Measurements from ENCODE around the gene GDPGP1. TPM values are rescaled to one million over a fixed set of nuclear protein-coding genes. Genes with fewer than 3 reads are reported as not detected.
A peak's percentile ranks its signal among the peaks of the same experiment; 100 is the strongest.
"Not testable (repeated sequence)": the region's sequence is repeated elsewhere in the genome, so short reads cannot be mapped to it uniquely, and the experiment has no call there.

GDPGP1 gene
- polyA plus RNA-seq, 4 donors, result 4.9 to 8.6 (median 6.6) TPM

DNA sequence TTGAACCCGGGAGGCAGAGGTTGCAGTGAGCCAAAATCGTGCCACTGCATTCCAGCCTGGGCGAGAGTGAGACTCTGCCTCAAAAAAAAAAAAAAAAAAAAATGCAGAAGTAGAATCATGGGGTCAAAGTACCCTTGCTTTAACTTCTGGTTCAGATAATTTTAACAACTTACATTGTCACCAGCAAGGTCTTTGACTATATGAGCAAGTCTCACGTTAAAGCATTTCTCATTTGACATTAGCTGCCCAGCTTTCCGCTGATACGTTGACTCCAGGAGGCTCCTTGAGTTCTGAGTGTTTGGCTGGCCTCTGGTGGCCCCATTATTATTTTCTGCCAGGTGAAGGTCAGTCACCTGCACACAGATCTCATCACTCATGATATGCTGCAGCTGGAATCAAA, 47.6 kb downstream of the GDPGP1 start:
- not testable (repeated sequence) for FAIRE-seq; H3K9me3 ChIP-seq (ENCODE audit: control insufficient read depth in 2 of 2, insufficient read depth in 1 of 2, low read depth in 1 of 2, low read length in 1 of 2); H3K4me3 ChIP-seq (ENCODE audit: low read depth in 1 of 3, low read length in 3 of 3); H3K36me3 ChIP-seq (ENCODE audit: control insufficient read depth in 3 of 3, insufficient read depth in 2 of 3, low read depth in 1 of 3, low read length in 3 of 3); H3K27me3 ChIP-seq (ENCODE audit: control insufficient read depth in 3 of 3, insufficient read depth in 3 of 3, low read length in 3 of 3); H3K4me1 ChIP-seq (ENCODE audit: control insufficient read depth in 3 of 3, insufficient read depth in 2 of 3, low read depth in 1 of 3, low read length in 2 of 3)
- DNase-seq, result peak; percentile 56 to 74
- 15 to 51% (median 35%) methylated on average over 6 of the region's 6 CpGs for WGBS, 3 donors
- H3K27ac ChIP-seq (ENCODE audit: low read depth in 1 of 3, low read length in 2 of 3), result peak overlapping the region in 2 of 3 donors; percentile 24 to 41

- no peak for DNase-seq
- Histone ChIP-seq H3K36me3 (ENCODE audit: control insufficient read depth in 3 of 3, insufficient read depth in 2 of 3, low read depth in 1 of 3, low read length in 3 of 3) (no peaks in the 10 kb centered on the region), H3K27me3 (ENCODE audit: control insufficient read depth in 3 of 3, insufficient read depth in 3 of 3, low read length in 3 of 3) (no peaks in the 10 kb centered on the region), H3K4me1 (ENCODE audit: control insufficient read depth in 3 of 3, insufficient read depth in 2 of 3, low read depth in 1 of 3, low read length in 2 of 3) (peaks cover 0 to 8% (median 2%) of the 10 kb centered on the region in 3 donors), H3K9me3 (ENCODE audit: control insufficient read depth in 2 of 2, insufficient read depth in 1 of 2, low read depth in 1 of 2, low read length in 1 of 2) (no peaks in the 10 kb centered on the region), H3K27ac (ENCODE audit: low read depth in 1 of 3, low read length in 2 of 3) (no peak overlapping the region), H3K4me3 (ENCODE audit: low read depth in 1 of 3, low read length in 3 of 3) (no peak overlapping the region)
- FAIRE-seq, result no peak
Observed at GRCh38 chr15:90286678-90287077, 52.7 kb downstream of the GDPGP1 start.

- DNase-seq, result no peak
- Histone ChIP-seq H3K27me3 (ENCODE audit: control insufficient read depth in 3 of 3, insufficient read depth in 3 of 3, low read length in 3 of 3) (no peaks in the 10 kb centered on the region), H3K4me1 (ENCODE audit: control insufficient read depth in 3 of 3, insufficient read depth in 2 of 3, low read depth in 1 of 3, low read length in 2 of 3) (peaks cover 0 to 5% (median 0%) of the 10 kb centered on the region in 3 donors), H3K27ac (ENCODE audit: low read depth in 1 of 3, low read length in 2 of 3) (no peak overlapping the region), H3K36me3 (ENCODE audit: control insufficient read depth in 3 of 3, insufficient read depth in 2 of 3, low read depth in 1 of 3, low read length in 3 of 3) (no peaks in the 10 kb centered on the region), H3K4me3 (ENCODE audit: low read depth in 1 of 3, low read length in 3 of 3) (no peak overlapping the region), H3K9me3 (ENCODE audit: control insufficient read depth in 2 of 2, insufficient read depth in 1 of 2, low read depth in 1 of 2, low read length in 1 of 2) (no peaks in the 10 kb centered on the region)
- WGBS, 3 donors, result 43 to 74% (median 63%) methylated on average over 5 of the region's 5 CpGs
- FAIRE-seq, result no peak
Observed at GRCh38 chr15:90287101-90287500, 53.1 kb downstream of the GDPGP1 start.

GRCh38 chr15:90287946-90288345, 53.9 kb downstream of the GDPGP1 start:
- 87 to 93% (median 89%) methylated on average over 6 of the region's 6 CpGs for WGBS, 3 donors
- H3K36me3 ChIP-seq (ENCODE audit: control insufficient read depth in 3 of 3, insufficient read depth in 2 of 3, low read depth in 1 of 3, low read length in 3 of 3), result no peaks in the 10 kb centered on the region
- H3K4me3 ChIP-seq (ENCODE audit: low read depth in 1 of 3, low read length in 3 of 3), result no peak overlapping the region
- H3K9me3 ChIP-seq (ENCODE audit: control insufficient read depth in 2 of 2, insufficient read depth in 1 of 2, low read depth in 1 of 2, low read length in 1 of 2), result no peaks in the 10 kb centered on the region
- no peaks in the 10 kb centered on the region for H3K4me1 ChIP-seq (ENCODE audit: control insufficient read depth in 3 of 3, insufficient read depth in 2 of 3, low read depth in 1 of 3, low read length in 2 of 3)
- H3K27me3 ChIP-seq (ENCODE audit: control insufficient read depth in 3 of 3, insufficient read depth in 3 of 3, low read length in 3 of 3), result no peaks in the 10 kb centered on the region
- FAIRE-seq (no peak), DNase-seq (no peak)
- no peak overlapping the region for H3K27ac ChIP-seq (ENCODE audit: low read depth in 1 of 3, low read length in 2 of 3)

- Histone ChIP-seq H3K4me1 (ENCODE audit: control insufficient read depth in 3 of 3, insufficient read depth in 2 of 3, low read depth in 1 of 3, low read length in 2 of 3) (peaks cover 0 to 14% (median 5%) of the 10 kb centered on the region in 3 donors), H3K9me3 (ENCODE audit: control insufficient read depth in 2 of 2, insufficient read depth in 1 of 2, low read depth in 1 of 2, low read length in 1 of 2) (no peaks in the 10 kb centered on the region), H3K36me3 (ENCODE audit: control insufficient read depth in 3 of 3, insufficient read depth in 2 of 3, low read depth in 1 of 3, low read length in 3 of 3) (no peaks in the 10 kb centered on the region), H3K4me3 (ENCODE audit: low read depth in 1 of 3, low read length in 3 of 3) (no peak overlapping the region), H3K27ac (ENCODE audit: low read depth in 1 of 3, low read length in 2 of 3) (no peak overlapping the region), H3K27me3 (ENCODE audit: control insufficient read depth in 3 of 3, insufficient read depth in 3 of 3, low read length in 3 of 3) (no peaks in the 10 kb centered on the region)
- 52 to 73% (median 58%) methylated on average over 16 of the region's 16 CpGs for WGBS, 3 donors
- DNase-seq (peak in 1 of 2 donors; percentile 76), FAIRE-seq (no peak)
Observed at GRCh38 chr15:90291679-90292356, 57.8 kb downstream of the GDPGP1 start.

- Histone ChIP-seq H3K27ac (ENCODE audit: low read depth in 1 of 3, low read length in 2 of 3) (peak overlapping the region in 2 of 3 donors; percentile 60 to 70), H3K4me1 (ENCODE audit: control insufficient read depth in 3 of 3, insufficient read depth in 2 of 3, low read depth in 1 of 3, low read length in 2 of 3) (peaks cover 0 to 14% (median 5%) of the 10 kb centered on the region in 3 donors), H3K4me3 (ENCODE audit: low read depth in 1 of 3, low read length in 3 of 3) (peak overlapping the region in 2 of 3 donors; percentile 21 to 46)
- WGBS, 3 donors, result 28 to 47% (median 36%) methylated on average over 13 of the region's 13 CpGs
- H3K27me3 ChIP-seq (ENCODE audit: control insufficient read depth in 3 of 3, insufficient read depth in 3 of 3, low read length in 3 of 3); H3K36me3 ChIP-seq (ENCODE audit: control insufficient read depth in 3 of 3, insufficient read depth in 2 of 3, low read depth in 1 of 3, low read length in 3 of 3); FAIRE-seq; H3K9me3 ChIP-seq (ENCODE audit: control insufficient read depth in 2 of 2, insufficient read depth in 1 of 2, low read depth in 1 of 2, low read length in 1 of 2): not testable (repeated sequence)
- DNase-seq, result peak; percentile 93 to 97
Observed at GRCh38 chr15:90293040-90293810, 59.2 kb downstream of the GDPGP1 start.

GRCh38 chr15:90294159-90294558, 60.1 kb downstream of the GDPGP1 start:
- peaks cover 0 to 14% (median 5%) of the 10 kb centered on the region in 3 donors for H3K4me1 ChIP-seq (ENCODE audit: control insufficient read depth in 3 of 3, insufficient read depth in 2 of 3, low read depth in 1 of 3, low read length in 2 of 3)
- FAIRE-seq (no peak), DNase-seq (no peak)
- H3K4me3 ChIP-seq (ENCODE audit: low read depth in 1 of 3, low read length in 3 of 3), result peak overlapping the region in 2 of 3 donors; percentile 21 to 46
- 17 to 59% (median 29%) methylated on average over 5 to 6 of the region's 6 CpGs for WGBS, 3 donors
- no peaks in the 10 kb centered on the region for H3K9me3 ChIP-seq (ENCODE audit: control insufficient read depth in 2 of 2, insufficient read depth in 1 of 2, low read depth in 1 of 2, low read length in 1 of 2)
- H3K27ac ChIP-seq (ENCODE audit: low read depth in 1 of 3, low read length in 2 of 3), result peak overlapping the region in 2 of 3 donors; percentile 60 to 70
- no peaks in the 10 kb centered on the region for H3K27me3 ChIP-seq (ENCODE audit: control insufficient read depth in 3 of 3, insufficient read depth in 3 of 3, low read length in 3 of 3)
- no peaks in the 10 kb centered on the region for H3K36me3 ChIP-seq (ENCODE audit: control insufficient read depth in 3 of 3, insufficient read depth in 2 of 3, low read depth in 1 of 3, low read length in 3 of 3)

DNA sequence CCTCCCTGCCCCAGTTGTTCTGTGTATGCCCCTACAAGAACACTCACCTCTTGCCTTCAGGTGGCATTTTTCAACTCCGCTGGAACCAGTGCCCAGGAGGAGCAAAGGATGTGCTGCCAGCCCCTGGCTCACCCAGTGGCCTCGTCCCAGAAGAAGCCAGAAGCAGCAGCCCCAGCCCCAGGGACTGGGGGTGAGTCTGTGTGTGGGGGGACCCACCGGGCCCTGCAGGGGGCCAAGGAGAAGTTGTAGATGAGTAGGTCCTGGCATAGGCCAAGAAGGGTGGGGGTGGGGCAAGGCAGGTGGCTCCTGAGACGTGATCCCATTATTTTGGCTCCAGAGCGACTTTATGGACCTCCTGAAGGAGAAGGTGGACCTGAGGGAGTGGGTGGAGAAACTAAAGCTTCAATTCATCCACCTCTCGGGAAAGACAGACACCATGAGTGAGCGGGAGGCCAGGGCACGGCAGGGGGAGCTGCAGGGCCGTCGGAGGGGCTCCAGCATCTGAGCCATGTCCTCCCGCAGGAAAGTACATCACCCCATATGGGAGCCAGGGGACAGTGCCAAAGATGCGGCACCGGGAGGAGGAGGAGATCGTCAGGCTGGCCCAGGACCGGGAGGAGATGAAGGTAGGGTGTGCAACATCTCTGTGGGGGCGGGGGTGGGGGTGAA, 60.7 kb downstream of the GDPGP1 start:
- no peaks in the 10 kb centered on the region for H3K36me3 ChIP-seq (ENCODE audit: control insufficient read depth in 3 of 3, insufficient read depth in 2 of 3, low read depth in 1 of 3, low read length in 3 of 3)
- H3K9me3 ChIP-seq (ENCODE audit: control insufficient read depth in 2 of 2, insufficient read depth in 1 of 2, low read depth in 1 of 2, low read length in 1 of 2), result no peaks in the 10 kb centered on the region
- peak overlapping the region in 2 of 3 donors; percentile 21 to 46 for H3K4me3 ChIP-seq (ENCODE audit: low read depth in 1 of 3, low read length in 3 of 3)
- DNase-seq (no peak), FAIRE-seq (no peak)
- H3K27ac ChIP-seq (ENCODE audit: low read depth in 1 of 3, low read length in 2 of 3), result peak overlapping the region in 1 of 3 donors; percentile 6
- WGBS, 3 donors, result 14 to 61% (median 40%) methylated on average over 16 of the region's 16 CpGs
- H3K4me1 ChIP-seq (ENCODE audit: control insufficient read depth in 3 of 3, insufficient read depth in 2 of 3, low read depth in 1 of 3, low read length in 2 of 3), result peaks cover 0 to 14% (median 5%) of the 10 kb centered on the region in 3 donors
- H3K27me3 ChIP-seq (ENCODE audit: control insufficient read depth in 3 of 3, insufficient read depth in 3 of 3, low read length in 3 of 3), result no peaks in the 10 kb centered on the region

Measured in small intestine (tissue), 7 donors.